ENCODE results near the gene RHOD. TPM values are rescaled to one million over a fixed set of nuclear protein-coding genes. Genes with fewer than 3 reads are reported as not detected.

Gene RHOD
- polyA plus RNA-seq, 1 of the 3 experiments (the other 2 are of a cell fraction): not detected

GRCh38 chr11:67045314-67045713 lies 11.3 kb upstream of the RHOD start:
- no peak for DNase-seq
- Histone ChIP-seq H3K79me2 (ENCODE audit: insufficient read depth) (no peaks in the 10 kb centered on the region), H3F3A (replicated peaks; ENCODE audit: insufficient read depth) (peaks cover 6% of the 10 kb centered on the region), H3K27me3 (ENCODE audit: insufficient read depth) (no peaks in the 10 kb centered on the region), H4K20me1 (ENCODE audit: insufficient read depth) (no peaks in the 10 kb centered on the region), H3K9ac (no peak overlapping the region), H3K36me3 (replicated peaks in 1 of 2; ENCODE audit: control insufficient read depth in 1 of 2, insufficient read depth in 2 of 2, low read length in 1 of 2) (no peaks in the 10 kb centered on the region), H3K9me2 (no peaks in the 10 kb centered on the region), H3K27ac (ENCODE audit: low read depth in 2 of 2, low read length in 1 of 2) (no peak overlapping the region), H3K9me3 (no peaks in the 10 kb centered on the region), H3K4me2 (peak overlapping the region; percentile 36; the same call in 1 of the 2 replicates), H3K4me3 (ENCODE audit: low read depth in 2 of 2, low read length in 1 of 2) (no peak overlapping the region), H2AFZ (ENCODE audit: low read depth) (no peak overlapping the region), H3K4me1 (ENCODE audit: control insufficient read depth in 1 of 2, insufficient read depth in 2 of 2, low read depth in 1 of 2, low read length in 1 of 2) (peaks cover 0 to 4% of the 10 kb centered on the region in 2 experiments; a peak in 2 of 4 replicates)
- TF ChIP-seq IRF3 (IDR thresholded peaks at IDR 0.05; ENCODE audit: low read depth, low read length): no peak
- TF ChIP-seq TCF12 (IDR thresholded peaks at IDR 0.05): peak; percentile 8; the same call in 1 of the 2 replicates
- TF ChIP-seq ELF1 (IDR thresholded peaks at IDR 0.05): no peak
- peak; percentile 68; the same call in 1 of the 2 replicates for TF ChIP-seq MEF2A (IDR thresholded peaks at IDR 0.05; ENCODE audit: borderline replicate concordance, low read depth)
- TF ChIP-seq FOSL2 (IDR thresholded peaks at IDR 0.05; ENCODE audit: borderline replicate concordance, low read depth): peak; percentile 91
- TF ChIP-seq PBX3 (IDR thresholded peaks at IDR 0.05): no peak
- CTCF ChIA-PET: no interaction called here
- 22% methylated on average over 12 of the region's 14 CpGs for WGBS (ENCODE audit: low lambda C conversion rate)
- POLR2A ChIA-PET: no interaction called here

- Histone ChIP-seq H3F3A (replicated peaks; ENCODE audit: insufficient read depth) (peaks cover 6% of the 10 kb centered on the region), H3K4me2 (no peak overlapping the region), H3K36me3 (replicated peaks in 1 of 2; ENCODE audit: control insufficient read depth in 1 of 2, insufficient read depth in 2 of 2, low read length in 1 of 2) (no peaks in the 10 kb centered on the region), H3K4me3 (ENCODE audit: low read depth in 2 of 2, low read length in 1 of 2) (no peak overlapping the region), H3K9ac (no peak overlapping the region), H3K27ac (ENCODE audit: low read depth in 2 of 2, low read length in 1 of 2) (no peak overlapping the region), H3K9me2 (no peaks in the 10 kb centered on the region), H3K4me1 (ENCODE audit: control insufficient read depth in 1 of 2, insufficient read depth in 2 of 2, low read depth in 1 of 2, low read length in 1 of 2) (peaks cover 0 to 4% of the 10 kb centered on the region in 2 experiments; a peak in 2 of 4 replicates), H3K9me3 (no peaks in the 10 kb centered on the region), H3K79me2 (ENCODE audit: insufficient read depth) (no peaks in the 10 kb centered on the region), H4K20me1 (ENCODE audit: insufficient read depth) (no peaks in the 10 kb centered on the region), H2AFZ (ENCODE audit: low read depth) (no peak overlapping the region), H3K27me3 (ENCODE audit: insufficient read depth) (no peaks in the 10 kb centered on the region)
- CTCF ChIA-PET: interaction anchor here (1.1 kb wide), 1 partner anchor 33 kb away, joined by 3 read pairs; no protein-coding TSS in a partner anchor
- POLR2A ChIA-PET: no interaction called here
- TF ChIP-seq MAX (IDR thresholded peaks at IDR 0.05; ENCODE audit: low read depth) (no peak), TEAD4 (IDR thresholded peaks at IDR 0.05; ENCODE audit: borderline replicate concordance, insufficient read depth) (no peak), PBX3 (IDR thresholded peaks at IDR 0.05) (no peak)
- DNase-seq: no peak
- 100% methylated on average over 2 of the region's 22 CpGs for WGBS (ENCODE audit: low lambda C conversion rate)
These were observed 8.0 kb upstream of the RHOD start for GRCh38 chr11:67048515-67049130.

Measured in SK-N-SH (cell line).